Uterus (tissue), 2 donors: Measurements from ENCODE around the gene DNAAF2.

Experiments
- POLR2A ChIP-seq, 2 donors: fragments of 450-650 bp; IDR thresholded peaks; one replicate each; pipeline ENCODE4 v1.6.1; 2016; ENCODE audit warnings: antibody characterized with exemption in 2 of 2, mild to moderate bottlenecking in 1 of 2, moderate library complexity in 1 of 2
- TF ChIP-seq, protein P1 (sequence below), 4 experiments: fragments of 200-600 bp in 2 of 4; fragments of 450-650 bp in 2 of 4; sonication (generic) in 2 of 4; IDR thresholded peaks; one replicate each; pipeline ENCODE4 v1.5.1; 2016 to 2019; ENCODE audit warnings: antibody characterized with exemption in 4 of 4, mild to moderate bottlenecking in 2 of 4, moderate library complexity in 1 of 4

DNA sequence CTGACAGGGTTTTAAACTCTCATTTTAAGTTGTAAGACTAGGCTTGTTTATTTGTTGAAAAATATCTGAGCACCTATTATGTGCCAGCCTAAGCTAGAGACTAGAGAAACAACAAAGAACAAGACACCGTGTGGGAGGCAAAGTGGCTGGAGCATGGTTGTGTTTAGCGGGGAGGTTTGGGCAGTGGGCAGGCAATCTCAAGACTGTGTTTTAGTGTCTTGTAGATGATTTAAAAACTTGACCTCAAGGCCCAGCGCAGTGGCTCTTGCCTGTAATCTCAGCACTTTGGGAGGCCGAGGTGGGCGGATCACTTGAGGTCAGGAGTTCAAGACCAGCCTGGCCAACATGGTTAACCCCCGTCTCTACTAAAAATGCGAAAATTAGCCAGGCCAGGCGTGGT lies 22.4 kb downstream of the DNAAF2 start:
- TF ChIP-seq, protein P1, sequence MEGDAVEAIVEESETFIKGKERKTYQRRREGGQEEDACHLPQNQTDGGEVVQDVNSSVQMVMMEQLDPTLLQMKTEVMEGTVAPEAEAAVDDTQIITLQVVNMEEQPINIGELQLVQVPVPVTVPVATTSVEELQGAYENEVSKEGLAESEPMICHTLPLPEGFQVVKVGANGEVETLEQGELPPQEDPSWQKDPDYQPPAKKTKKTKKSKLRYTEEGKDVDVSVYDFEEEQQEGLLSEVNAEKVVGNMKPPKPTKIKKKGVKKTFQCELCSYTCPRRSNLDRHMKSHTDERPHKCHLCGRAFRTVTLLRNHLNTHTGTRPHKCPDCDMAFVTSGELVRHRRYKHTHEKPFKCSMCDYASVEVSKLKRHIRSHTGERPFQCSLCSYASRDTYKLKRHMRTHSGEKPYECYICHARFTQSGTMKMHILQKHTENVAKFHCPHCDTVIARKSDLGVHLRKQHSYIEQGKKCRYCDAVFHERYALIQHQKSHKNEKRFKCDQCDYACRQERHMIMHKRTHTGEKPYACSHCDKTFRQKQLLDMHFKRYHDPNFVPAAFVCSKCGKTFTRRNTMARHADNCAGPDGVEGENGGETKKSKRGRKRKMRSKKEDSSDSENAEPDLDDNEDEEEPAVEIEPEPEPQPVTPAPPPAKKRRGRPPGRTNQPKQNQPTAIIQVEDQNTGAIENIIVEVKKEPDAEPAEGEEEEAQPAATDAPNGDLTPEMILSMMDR (IDR thresholded peaks at IDR 0.05), result no peak
- no peak for TF ChIP-seq POLR2A (IDR thresholded peaks at IDR 0.05)
